ENCODE results near the gene FNDC3B.
"Not testable (repeated sequence)": the region's sequence is repeated elsewhere in the genome, so short reads cannot be mapped to it uniquely, and the experiment has no call there.

The FNDC3B gene

DNA sequence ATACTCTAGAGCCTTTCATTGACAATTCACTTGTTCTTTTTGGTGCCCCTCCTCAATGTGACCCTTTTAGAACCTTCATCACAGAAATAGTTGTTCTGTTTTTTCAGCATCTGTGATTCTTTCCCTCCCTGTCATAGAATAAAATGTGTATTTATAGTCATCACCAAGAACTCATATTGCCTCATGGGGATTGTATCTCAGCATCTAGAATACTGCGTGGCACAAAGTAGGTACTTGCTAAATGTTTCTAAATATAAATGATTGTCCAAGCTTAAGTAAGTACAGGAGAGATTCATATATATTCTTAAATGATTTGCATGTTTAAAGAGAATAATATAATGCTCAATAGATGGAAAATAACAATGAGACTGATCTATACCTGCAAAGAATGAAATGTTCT, 190.1 kb downstream of the FNDC3B start:
- in situ Hi-C loops (cut with MboI; ENCODE audit: low sequenced_read_pairs): no loop called here

- in situ Hi-C loops (cut with MboI; ENCODE audit: low sequenced_read_pairs): no loop called here
These were observed 192.0 kb downstream of the FNDC3B start for GRCh38 chr3:172231318-172231901.

- in situ Hi-C loops (cut with MboI; ENCODE audit: low sequenced_read_pairs): no loop called here
These were observed 193.3 kb downstream of the FNDC3B start for GRCh38 chr3:172232579-172233212.

- in situ Hi-C loops (cut with MboI; ENCODE audit: low sequenced_read_pairs): no loop called here
These were observed 194.3 kb downstream of the FNDC3B start for GRCh38 chr3:172233474-172234277.

- in situ Hi-C loops (cut with MboI; ENCODE audit: low sequenced_read_pairs): no loop called here
These were observed 196.3 kb downstream of the FNDC3B start for GRCh38 chr3:172235698-172236097.

GRCh38 chr3:172236771-172237742, 197.7 kb downstream of the FNDC3B start:
- in situ Hi-C loops (cut with MboI; ENCODE audit: low sequenced_read_pairs): no loop called here

DNA sequence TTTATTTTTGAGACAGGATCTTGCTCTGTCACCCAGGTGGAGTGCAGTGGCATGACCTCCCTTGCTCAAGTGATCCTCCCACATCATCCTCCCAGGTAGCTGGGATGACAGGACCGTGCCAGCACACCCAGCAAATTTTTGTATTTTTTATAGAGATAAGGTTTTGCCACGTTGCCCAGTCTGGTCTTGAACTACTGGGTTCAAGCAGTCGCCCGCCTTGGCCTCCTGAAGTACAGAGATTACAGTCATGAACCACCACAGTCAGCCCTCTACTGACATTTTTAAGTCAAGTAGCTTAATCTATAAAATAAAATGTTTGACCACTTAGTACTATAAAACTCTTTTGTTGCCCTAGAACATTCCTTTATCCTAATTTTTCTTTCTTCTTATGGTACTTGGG, 198.8 kb downstream of the FNDC3B start:
- in situ Hi-C loops (cut with MboI; ENCODE audit: low sequenced_read_pairs): no loop called here

DNA sequence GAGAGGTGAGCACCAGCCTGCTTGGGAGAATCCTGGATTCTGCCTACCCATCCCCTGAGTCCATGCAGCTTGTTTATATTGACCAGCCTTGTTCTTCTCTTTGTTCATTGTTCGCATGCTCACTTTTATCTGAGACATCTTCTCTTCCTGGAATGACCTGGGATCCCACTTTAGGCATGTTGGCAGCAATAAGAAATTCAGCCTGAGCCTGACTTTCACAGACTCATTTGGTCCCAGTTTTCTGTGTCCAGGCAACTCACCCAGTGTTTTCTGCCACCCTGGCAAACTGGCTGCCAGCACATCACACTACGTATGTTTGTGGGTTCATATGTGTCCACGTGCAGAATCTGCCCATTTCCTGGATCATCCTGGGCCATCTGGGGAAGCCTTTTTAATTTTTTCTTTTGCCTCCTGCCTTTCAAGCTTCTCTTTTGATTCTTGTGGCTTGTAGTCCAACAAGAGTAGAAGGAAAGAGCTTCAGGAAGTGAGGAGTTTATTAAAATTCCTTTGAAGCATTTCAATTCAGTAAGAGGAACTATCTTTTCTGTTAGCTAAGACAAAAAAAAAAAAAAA, 199.9 kb downstream of the FNDC3B start:
- in situ Hi-C loops (cut with MboI; ENCODE audit: low sequenced_read_pairs): no loop called here

DNA sequence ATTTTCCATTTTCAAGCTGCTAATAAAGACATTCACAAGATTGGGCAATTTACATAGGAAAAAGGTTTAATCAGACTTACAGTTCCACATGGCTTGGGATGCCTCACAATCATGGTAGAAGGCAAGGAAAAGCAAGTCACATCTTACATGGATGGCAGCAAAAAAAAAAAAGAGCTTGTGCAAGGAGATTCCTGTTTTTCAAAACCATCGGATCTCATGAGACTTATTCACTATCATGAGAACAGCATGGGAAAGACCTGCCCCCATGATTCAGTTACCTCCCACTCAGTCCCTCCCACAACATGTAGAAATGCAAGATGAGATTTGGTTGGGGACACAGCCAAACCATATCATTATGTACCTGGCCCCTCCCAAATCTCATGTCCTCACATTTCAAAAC, 202.0 kb downstream of the FNDC3B start:
- in situ Hi-C loops (cut with MboI; ENCODE audit: low sequenced_read_pairs): no loop called here

DNA sequence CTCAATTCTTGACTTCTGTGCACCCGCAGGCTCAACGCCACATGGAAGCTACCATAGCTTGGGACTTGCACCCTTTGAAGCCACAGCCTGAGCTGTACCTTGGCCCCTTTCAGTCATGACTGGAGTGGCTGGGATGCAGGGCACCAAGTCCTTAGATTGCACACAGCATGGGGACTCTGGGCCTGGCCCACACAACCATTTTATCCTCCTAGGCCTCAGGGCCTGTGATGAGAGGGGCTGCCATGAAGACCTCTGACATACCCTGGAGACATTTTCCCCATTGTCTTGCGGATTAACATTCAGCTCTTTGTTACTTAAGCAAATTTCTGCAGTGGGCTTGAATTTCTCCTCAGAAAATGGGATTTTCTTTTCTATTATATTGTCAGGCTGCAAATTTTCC, 203.1 kb downstream of the FNDC3B start:
- in situ Hi-C loops (cut with MboI; ENCODE audit: low sequenced_read_pairs): not testable (repeated sequence)

DNA sequence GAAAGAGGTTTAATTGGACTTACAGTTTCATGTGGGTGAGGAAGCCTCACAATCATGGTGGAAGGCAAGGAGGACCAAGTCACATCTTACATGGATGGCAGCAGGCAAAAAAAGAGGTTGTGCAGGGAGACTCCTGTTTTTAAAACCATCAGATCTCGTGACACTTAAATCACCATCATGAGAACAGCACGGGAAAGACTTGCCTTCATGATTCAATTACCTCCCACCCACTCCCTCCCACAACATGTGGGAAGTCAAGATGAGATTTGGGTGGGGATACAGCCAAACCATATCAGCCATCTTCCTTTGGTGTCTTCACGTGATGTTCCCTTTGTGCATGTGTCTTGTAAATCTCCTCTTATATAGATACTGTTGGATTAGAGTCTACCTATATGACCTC, 204.0 kb downstream of the FNDC3B start:
- in situ Hi-C loops (cut with MboI; ENCODE audit: low sequenced_read_pairs): not testable (repeated sequence)

GRCh38 chr3:172244011-172244410, 204.6 kb downstream of the FNDC3B start:
- in situ Hi-C loops (cut with MboI; ENCODE audit: low sequenced_read_pairs): no loop called here

- in situ Hi-C loops (cut with MboI; ENCODE audit: low sequenced_read_pairs): no loop called here
These were observed 205.9 kb downstream of the FNDC3B start for GRCh38 chr3:172245241-172245640.

DNA sequence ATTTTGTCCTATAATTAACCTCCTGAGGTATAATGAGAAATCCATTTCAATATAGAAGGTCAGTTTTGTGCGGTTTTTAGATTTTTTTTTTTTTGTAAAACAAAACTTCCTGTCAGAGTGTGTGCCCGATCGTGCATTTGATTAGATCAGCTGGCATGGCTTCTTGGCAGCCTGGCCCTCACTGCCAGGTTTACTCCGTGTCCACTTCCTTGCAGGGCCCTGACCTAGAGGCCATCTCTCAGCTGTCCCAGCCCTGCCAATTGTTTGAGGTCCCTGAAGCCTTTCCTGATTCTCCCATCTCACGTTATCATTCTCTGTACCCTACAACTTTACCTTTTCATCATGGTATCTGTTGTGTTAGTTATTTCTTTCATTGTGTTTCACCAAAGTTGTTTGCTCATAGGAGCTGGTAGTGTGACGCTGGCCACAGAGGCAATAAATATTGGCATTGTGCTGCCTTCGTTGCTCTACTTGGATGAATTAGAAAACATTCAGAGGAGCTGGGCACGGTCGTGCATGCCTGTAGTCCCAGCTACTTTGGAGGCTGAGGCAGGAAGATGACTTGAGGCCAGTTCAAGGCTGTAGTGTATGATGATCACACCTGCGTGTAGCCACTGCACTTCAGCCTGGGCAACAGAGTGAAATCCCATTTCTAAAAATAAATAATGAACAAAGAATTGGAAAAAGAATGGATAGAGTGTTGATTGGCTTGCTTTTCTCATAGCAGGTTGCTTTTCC, 206.9 kb downstream of the FNDC3B start:
- in situ Hi-C loops (cut with MboI; ENCODE audit: low sequenced_read_pairs): no loop called here

GRCh38 chr3:172247525-172248274, 208.3 kb downstream of the FNDC3B start:
- in situ Hi-C loops (cut with MboI; ENCODE audit: low sequenced_read_pairs): no loop called here

GRCh38 chr3:172249039-172249438, 209.7 kb downstream of the FNDC3B start:
- in situ Hi-C loops (cut with MboI; ENCODE audit: low sequenced_read_pairs): no loop called here

DNA sequence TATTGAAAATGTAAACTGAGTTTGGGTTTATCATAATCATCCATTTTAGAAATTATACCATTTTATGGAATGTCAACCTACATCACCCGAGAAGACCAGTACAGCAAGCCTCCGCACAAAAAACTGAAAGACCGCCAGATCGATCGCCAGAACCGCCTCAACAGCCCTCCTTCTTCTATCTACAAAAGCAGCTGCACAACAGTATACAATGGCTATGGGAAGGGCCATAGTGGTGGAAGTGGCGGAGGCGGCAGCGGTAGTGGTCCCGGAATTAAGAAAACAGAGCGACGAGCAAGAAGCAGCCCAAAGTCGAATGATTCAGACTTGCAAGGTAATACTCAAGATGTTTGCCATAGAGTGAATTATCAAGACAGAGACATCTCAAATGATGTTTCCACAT, 211.8 kb downstream of the FNDC3B start:
- in situ Hi-C loops (cut with MboI; ENCODE audit: low sequenced_read_pairs): no loop called here

DNA sequence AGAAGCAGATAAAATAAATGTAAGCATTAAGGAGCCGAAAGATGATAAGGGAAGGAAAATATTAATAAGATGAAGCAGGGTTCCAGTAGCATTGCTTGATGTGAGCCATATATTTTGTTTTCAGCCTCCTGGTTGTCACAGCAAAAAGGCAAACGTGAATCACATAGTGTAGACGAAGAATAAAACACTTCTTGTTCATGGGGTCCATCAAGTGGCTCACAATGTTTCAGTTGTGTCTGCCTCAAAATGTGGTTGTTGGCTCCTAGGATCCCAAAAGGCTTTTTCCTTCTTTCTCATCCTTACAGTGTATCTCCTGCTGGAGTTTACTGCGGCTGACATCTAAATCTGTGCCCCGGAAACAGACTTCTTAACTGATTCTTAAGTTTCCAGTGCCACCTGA, 213.8 kb downstream of the FNDC3B start:
- in situ Hi-C loops (cut with MboI; ENCODE audit: low sequenced_read_pairs): no loop called here

- in situ Hi-C loops (cut with MboI; ENCODE audit: low sequenced_read_pairs): no loop called here
These were observed 215.2 kb downstream of the FNDC3B start for GRCh38 chr3:172254542-172254941.

Measured in HL-60/S4 treated with phorbol 12-myristate 13-acetate at 8.2 ng/mL for 4 days and 3 days (cell line).